Measurements from ENCODE around the gene C1orf105.

DNA sequence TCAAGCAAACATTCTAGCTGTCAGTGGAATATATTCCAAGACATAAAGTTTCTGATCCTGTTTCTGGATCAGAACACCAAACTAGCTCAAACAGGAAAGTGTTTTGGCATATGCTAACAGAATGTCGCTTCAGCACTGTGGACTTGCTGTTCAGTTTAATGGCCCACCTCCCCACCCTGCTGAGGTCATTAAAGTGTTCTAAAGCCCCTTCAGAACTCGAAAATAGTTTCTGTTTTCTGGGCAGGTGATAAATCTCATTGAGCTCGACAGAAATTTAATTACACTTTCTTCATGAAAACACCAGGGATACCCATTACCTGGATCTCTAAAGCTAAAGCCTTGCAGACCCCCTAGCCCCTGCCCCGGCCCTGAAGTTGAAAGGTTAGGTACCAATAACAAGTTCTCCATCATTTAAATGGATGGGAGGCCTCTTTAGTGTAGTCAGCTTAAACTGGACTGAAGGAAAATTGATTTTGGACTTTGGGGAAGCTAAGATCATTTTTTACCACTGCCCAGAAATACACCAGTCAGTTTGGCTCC lies 3.9 kb upstream of the C1orf105 start:
- TF ChIP-seq, protein P1, sequence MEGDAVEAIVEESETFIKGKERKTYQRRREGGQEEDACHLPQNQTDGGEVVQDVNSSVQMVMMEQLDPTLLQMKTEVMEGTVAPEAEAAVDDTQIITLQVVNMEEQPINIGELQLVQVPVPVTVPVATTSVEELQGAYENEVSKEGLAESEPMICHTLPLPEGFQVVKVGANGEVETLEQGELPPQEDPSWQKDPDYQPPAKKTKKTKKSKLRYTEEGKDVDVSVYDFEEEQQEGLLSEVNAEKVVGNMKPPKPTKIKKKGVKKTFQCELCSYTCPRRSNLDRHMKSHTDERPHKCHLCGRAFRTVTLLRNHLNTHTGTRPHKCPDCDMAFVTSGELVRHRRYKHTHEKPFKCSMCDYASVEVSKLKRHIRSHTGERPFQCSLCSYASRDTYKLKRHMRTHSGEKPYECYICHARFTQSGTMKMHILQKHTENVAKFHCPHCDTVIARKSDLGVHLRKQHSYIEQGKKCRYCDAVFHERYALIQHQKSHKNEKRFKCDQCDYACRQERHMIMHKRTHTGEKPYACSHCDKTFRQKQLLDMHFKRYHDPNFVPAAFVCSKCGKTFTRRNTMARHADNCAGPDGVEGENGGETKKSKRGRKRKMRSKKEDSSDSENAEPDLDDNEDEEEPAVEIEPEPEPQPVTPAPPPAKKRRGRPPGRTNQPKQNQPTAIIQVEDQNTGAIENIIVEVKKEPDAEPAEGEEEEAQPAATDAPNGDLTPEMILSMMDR (IDR thresholded peaks at IDR 0.05): no peak
- TF ChIP-seq EP300 (IDR thresholded peaks at IDR 0.05): no peak

Measured in gastroesophageal sphincter (tissue), 3 donors.